ENCODE data around the gene GALR3. TPM values are rescaled to one million over a fixed set of nuclear protein-coding genes. Genes with fewer than 3 reads are reported as not detected.

The GALR3 gene
- total and polyA plus RNA-seq, 4 donors = not detected

- WGBS = 92% methylated on average over 4 of the region's 4 CpGs
- no peak for TF ChIP-seq MAX (IDR thresholded peaks at IDR 0.05)
- TF ChIP-seq EGR1 (IDR thresholded peaks at IDR 0.05; ENCODE audit: low read depth in 2 of 2) = no peak
- TF ChIP-seq HNF4A (conservative IDR thresholded peaks at IDR 0.05) = no peak
- no peak for TF ChIP-seq REST (IDR thresholded peaks at IDR 0.05)
- TF ChIP-seq SP1 (IDR thresholded peaks at IDR 0.05) = no peak
- TF ChIP-seq YY1 (IDR thresholded peaks at IDR 0.05) = no peak
- no peak for TF ChIP-seq RXRA (IDR thresholded peaks at IDR 0.05)
- no peak for TF ChIP-seq GABPA (IDR thresholded peaks at IDR 0.05 in 1 of 2, conservative IDR thresholded peaks at IDR 0.05 in 1 of 2)
- TF ChIP-seq, protein P1, sequence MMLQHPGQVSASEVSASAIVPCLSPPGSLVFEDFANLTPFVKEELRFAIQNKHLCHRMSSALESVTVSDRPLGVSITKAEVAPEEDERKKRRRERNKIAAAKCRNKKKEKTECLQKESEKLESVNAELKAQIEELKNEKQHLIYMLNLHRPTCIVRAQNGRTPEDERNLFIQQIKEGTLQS (IDR thresholded peaks at IDR 0.05) = no peak
- TF ChIP-seq RAD21 (IDR thresholded peaks at IDR 0.05) = no peak
- TF ChIP-seq FOXA1 (IDR thresholded peaks at IDR 0.05) = no peak
- no peak for TF ChIP-seq NR2F2 (IDR thresholded peaks at IDR 0.05)
- TF ChIP-seq, protein P2, sequence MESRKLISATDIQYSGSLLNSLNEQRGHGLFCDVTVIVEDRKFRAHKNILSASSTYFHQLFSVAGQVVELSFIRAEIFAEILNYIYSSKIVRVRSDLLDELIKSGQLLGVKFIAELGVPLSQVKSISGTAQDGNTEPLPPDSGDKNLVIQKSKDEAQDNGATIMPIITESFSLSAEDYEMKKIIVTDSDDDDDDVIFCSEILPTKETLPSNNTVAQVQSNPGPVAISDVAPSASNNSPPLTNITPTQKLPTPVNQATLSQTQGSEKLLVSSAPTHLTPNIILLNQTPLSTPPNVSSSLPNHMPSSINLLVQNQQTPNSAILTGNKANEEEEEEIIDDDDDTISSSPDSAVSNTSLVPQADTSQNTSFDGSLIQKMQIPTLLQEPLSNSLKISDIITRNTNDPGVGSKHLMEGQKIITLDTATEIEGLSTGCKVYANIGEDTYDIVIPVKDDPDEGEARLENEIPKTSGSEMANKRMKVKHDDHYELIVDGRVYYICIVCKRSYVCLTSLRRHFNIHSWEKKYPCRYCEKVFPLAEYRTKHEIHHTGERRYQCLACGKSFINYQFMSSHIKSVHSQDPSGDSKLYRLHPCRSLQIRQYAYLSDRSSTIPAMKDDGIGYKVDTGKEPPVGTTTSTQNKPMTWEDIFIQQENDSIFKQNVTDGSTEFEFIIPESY (IDR thresholded peaks at IDR 0.05) = no peak
- TF ChIP-seq CTCF (IDR thresholded peaks at IDR 0.05; ENCODE audit: low read depth, low read length, missing input control) = no peak
- no peak for TF ChIP-seq FOXA2 (IDR thresholded peaks at IDR 0.05)
- TF ChIP-seq HNF4G (IDR thresholded peaks at IDR 0.05) = no peak
- TF ChIP-seq TAF1 (conservative IDR thresholded peaks at IDR 0.05) = no peak
- Histone ChIP-seq H3K36me3 (ENCODE audit: control insufficient read depth in 4 of 4, insufficient read depth in 3 of 4, low read depth in 1 of 4, low read length in 3 of 4) (peaks cover 2 to 22% (median 19%) of the 10 kb centered on the region in 4 donors), H3K27me3 (ENCODE audit: control insufficient read depth in 4 of 4, insufficient read depth in 4 of 4, low read length in 3 of 4) (no peaks in the 10 kb centered on the region), H3K9me3 (ENCODE audit: control insufficient read depth in 4 of 4, low read length in 3 of 4) (no peaks in the 10 kb centered on the region), H3K4me1 (ENCODE audit: control insufficient read depth in 4 of 4, insufficient read depth in 4 of 4, low read length in 3 of 4) (peaks cover 6 to 52% (median 44%) of the 10 kb centered on the region in 4 donors), H3K27ac (ENCODE audit: low read depth in 1 of 2, low read length in 2 of 2) (no peak overlapping the region), H3K9ac (ENCODE audit: low read depth in 1 of 2, low read length in 2 of 2) (peak overlapping the region in 1 of 2 donors; percentile 9), H3K4me3 (ENCODE audit: low read depth in 1 of 3, low read length in 3 of 3) (no peak overlapping the region)
- DNase-seq (ENCODE audit: low spot score) = no peak
These were observed 27.6 kb downstream of the GALR3 start for GRCh38 chr22:37850801-37851200.
